OCI-LY3 (cell line): ENCODE data around the gene METTL18.

ENCODE experiments used
- EZH2phosphoT487 ChIP-seq: fragments of 200-600 bp; shearing (Covaris generic); IDR thresholded peaks from 2 replicates; pipeline ENCODE4 v1.6.1; 2018; ENCODE audit warnings: antibody characterized with exemption, mixed run types, low read depth
- TF ChIP-seq, protein P1 (sequence below): fragments of 200-600, 300-600 bp; sonication (generic); IDR thresholded peaks from 2 replicates; pipeline ENCODE4 v1.5.1; 2014; ENCODE audit warnings: antibody characterized with exemption, low read length, low read depth

DNA sequence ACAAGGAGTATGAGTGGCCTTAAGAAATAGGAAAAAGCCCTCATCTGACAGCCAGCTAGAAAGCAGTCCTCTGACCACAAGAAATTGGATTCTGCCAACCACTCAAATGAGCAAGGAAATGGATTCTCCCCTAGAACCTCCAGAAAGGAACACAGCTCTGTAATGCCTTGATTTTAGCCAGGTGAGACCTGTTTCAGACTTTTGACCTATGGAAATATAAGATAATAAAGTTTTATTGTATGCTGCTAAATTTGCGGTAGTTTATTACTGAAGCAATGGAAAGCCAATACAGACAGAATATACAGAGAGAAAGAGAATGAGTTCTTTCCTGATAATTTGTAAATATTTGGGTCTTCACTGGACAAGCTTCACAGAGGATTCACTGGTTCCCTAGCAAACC is 32.0 kb downstream of the METTL18 start:
- TF ChIP-seq, protein P1, sequence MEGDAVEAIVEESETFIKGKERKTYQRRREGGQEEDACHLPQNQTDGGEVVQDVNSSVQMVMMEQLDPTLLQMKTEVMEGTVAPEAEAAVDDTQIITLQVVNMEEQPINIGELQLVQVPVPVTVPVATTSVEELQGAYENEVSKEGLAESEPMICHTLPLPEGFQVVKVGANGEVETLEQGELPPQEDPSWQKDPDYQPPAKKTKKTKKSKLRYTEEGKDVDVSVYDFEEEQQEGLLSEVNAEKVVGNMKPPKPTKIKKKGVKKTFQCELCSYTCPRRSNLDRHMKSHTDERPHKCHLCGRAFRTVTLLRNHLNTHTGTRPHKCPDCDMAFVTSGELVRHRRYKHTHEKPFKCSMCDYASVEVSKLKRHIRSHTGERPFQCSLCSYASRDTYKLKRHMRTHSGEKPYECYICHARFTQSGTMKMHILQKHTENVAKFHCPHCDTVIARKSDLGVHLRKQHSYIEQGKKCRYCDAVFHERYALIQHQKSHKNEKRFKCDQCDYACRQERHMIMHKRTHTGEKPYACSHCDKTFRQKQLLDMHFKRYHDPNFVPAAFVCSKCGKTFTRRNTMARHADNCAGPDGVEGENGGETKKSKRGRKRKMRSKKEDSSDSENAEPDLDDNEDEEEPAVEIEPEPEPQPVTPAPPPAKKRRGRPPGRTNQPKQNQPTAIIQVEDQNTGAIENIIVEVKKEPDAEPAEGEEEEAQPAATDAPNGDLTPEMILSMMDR, result no peak
- TF ChIP-seq EZH2phosphoT487, result no peak
